HepG2 (cell line): ENCODE data around the gene CEP57L1.

ENCODE experiments used
- E2F5 ChIP-seq: sonication (generic); formaldehyde crosslinking; conservative IDR thresholded peaks from 2 replicates; pipeline ENCODE4 v1.4.0; 2020; ENCODE audit warnings: missing genetic modification reagents
- PAWR ChIP-seq: sonication (generic); formaldehyde crosslinking; IDR thresholded peaks from 2 replicates; pipeline ENCODE4 v1.4.0; 2020; ENCODE audit warnings: missing genetic modification reagents, mild to moderate bottlenecking, borderline replicate concordance
- SOX13 ChIP-seq, 3 experiments: fragments of 450-650 bp in 1 of 3; sonication (generic) in 1 of 3; formaldehyde crosslinking in 1 of 3; IDR thresholded peaks in 2 of 3; conservative IDR thresholded peaks in 1 of 3; 2 replicates each; pipeline versions ENCODE4 v1.5.0 to v1.6.1; 2016 to 2020; ENCODE audit warnings: antibody characterized with exemption in 1 of 3, mild to moderate bottlenecking in 1 of 3, missing compliant biosample characterization in 1 of 3, missing genetic modification reagents in 1 of 3, moderate library complexity in 1 of 3
- ZMAT5 ChIP-seq: sonication (generic); formaldehyde crosslinking; IDR thresholded peaks from 2 replicates; pipeline ENCODE4 v1.5.0; 2020; ENCODE audit warnings: mild to moderate bottlenecking, low read depth, missing genetic modification reagents, borderline replicate concordance
- ZNF24 ChIP-seq: fragments of 450-650 bp; IDR thresholded peaks from 2 replicates; pipeline ENCODE4 v1.6.1; 2017; ENCODE audit warnings: antibody characterized with exemption, mild to moderate bottlenecking
- TF ChIP-seq, protein P1 (sequence below): sonication (generic); formaldehyde crosslinking; IDR thresholded peaks from 2 replicates; pipeline ENCODE4 v1.5.0; 2020; ENCODE audit warnings: mild to moderate bottlenecking, missing genetic modification reagents, moderate library complexity
- TF ChIP-seq, protein P2 (sequence below): sonication (generic); formaldehyde crosslinking; IDR thresholded peaks from 2 replicates; pipeline ENCODE4 v1.5.1; 2020; ENCODE audit warnings: mild to moderate bottlenecking, missing genetic modification reagents, moderate library complexity

- TF ChIP-seq, protein P1, sequence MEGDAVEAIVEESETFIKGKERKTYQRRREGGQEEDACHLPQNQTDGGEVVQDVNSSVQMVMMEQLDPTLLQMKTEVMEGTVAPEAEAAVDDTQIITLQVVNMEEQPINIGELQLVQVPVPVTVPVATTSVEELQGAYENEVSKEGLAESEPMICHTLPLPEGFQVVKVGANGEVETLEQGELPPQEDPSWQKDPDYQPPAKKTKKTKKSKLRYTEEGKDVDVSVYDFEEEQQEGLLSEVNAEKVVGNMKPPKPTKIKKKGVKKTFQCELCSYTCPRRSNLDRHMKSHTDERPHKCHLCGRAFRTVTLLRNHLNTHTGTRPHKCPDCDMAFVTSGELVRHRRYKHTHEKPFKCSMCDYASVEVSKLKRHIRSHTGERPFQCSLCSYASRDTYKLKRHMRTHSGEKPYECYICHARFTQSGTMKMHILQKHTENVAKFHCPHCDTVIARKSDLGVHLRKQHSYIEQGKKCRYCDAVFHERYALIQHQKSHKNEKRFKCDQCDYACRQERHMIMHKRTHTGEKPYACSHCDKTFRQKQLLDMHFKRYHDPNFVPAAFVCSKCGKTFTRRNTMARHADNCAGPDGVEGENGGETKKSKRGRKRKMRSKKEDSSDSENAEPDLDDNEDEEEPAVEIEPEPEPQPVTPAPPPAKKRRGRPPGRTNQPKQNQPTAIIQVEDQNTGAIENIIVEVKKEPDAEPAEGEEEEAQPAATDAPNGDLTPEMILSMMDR (CRISPR knock-in tag) = no peak
- TF ChIP-seq PAWR (CRISPR knock-in tag) (no peak), ZMAT5 (no peak), ZNF24 (no peak), SOX13 (IDR thresholded peaks at IDR 0.05) (no peak), SOX13 (CRISPR knock-in tag; conservative IDR thresholded peaks at IDR 0.05 in 1 of 2, IDR thresholded peaks at IDR 0.05 in 1 of 2) (no peak), E2F5 (CRISPR knock-in tag) (no peak)
- TF ChIP-seq, protein P2, sequence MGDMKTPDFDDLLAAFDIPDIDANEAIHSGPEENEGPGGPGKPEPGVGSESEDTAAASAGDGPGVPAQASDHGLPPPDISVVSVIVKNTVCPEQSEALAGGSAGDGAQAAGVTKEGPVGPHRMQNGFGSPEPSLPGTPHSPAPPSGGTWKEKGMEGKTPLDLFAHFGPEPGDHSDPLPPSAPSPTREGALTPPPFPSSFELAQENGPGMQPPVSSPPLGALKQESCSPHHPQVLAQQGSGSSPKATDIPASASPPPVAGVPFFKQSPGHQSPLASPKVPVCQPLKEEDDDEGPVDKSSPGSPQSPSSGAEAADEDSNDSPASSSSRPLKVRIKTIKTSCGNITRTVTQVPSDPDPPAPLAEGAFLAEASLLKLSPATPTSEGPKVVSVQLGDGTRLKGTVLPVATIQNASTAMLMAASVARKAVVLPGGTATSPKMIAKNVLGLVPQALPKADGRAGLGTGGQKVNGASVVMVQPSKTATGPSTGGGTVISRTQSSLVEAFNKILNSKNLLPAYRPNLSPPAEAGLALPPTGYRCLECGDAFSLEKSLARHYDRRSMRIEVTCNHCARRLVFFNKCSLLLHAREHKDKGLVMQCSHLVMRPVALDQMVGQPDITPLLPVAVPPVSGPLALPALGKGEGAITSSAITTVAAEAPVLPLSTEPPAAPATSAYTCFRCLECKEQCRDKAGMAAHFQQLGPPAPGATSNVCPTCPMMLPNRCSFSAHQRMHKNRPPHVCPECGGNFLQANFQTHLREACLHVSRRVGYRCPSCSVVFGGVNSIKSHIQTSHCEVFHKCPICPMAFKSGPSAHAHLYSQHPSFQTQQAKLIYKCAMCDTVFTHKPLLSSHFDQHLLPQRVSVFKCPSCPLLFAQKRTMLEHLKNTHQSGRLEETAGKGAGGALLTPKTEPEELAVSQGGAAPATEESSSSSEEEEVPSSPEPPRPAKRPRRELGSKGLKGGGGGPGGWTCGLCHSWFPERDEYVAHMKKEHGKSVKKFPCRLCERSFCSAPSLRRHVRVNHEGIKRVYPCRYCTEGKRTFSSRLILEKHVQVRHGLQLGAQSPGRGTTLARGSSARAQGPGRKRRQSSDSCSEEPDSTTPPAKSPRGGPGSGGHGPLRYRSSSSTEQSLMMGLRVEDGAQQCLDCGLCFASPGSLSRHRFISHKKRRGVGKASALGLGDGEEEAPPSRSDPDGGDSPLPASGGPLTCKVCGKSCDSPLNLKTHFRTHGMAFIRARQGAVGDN (CRISPR knock-in tag) = no peak
Measured at GRCh38 chr6:109052018-109052651, 43.2 kb upstream of the CEP57L1 start.
